ENCODE results near the gene CGB1. TPM values are rescaled to one million over a fixed set of nuclear protein-coding genes. Genes with fewer than 3 reads are reported as not detected.

CGB1 gene
- total RNA-seq, 1 experiment from 2014 or later: not detected

DNA sequence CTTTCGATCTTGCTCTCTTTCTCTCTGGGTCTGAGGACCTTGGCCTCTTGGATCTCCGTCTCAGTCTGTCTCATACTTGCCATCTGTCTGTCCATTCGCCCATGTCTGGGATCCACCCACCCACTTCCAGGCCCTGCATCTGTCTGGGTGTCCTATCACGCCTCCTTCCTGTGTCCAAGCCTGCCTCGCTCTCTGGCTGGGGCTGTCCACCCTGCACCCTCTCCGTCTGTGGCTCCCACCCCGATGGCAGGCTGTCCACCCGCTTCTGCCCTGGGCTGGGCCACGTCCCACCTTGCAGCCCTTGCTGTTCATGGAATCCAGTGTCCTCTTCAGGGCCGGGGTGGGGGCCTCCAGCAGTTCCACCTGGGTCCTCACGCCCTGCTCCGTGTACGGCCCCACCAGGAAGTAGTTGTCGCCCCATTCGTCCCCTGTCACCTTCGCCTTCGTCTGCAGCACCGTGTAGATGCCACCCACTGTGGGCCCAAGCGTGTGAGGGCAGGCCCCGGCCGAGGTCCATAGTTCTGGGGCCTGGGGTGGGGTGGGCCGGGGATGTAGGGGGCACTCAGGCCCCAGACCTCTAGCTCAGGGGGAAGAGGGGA lies 45.6 kb downstream of the CGB1 start:
- DNase-seq: no peak
- Histone ChIP-seq H3K4me3 (no peak overlapping the region; the same call in 1 of the 2 replicates), H3K9me3 (no peaks in the 10 kb centered on the region), H3K27me3 (no peaks in the 10 kb centered on the region), H3K36me3 (peaks cover 48% of the 10 kb centered on the region)

DNA sequence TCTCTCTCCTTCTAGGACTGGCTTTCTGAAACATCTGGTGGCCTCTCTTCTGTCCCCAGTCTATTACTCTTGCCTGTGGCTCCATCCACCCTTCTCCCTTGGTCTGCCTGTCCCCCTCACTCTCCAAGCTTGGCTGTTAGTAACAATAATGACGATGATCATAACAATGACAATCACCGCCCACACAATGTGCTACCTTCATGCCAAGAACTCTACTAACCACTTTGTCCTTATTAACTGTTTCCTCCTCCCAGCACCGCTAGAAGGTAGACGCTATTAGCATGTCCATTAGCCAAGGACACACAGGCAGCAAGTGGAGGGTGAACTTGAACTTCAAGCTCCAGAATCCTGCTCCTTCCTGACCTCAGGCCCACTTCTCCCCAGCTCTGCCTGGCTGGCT lies 46.3 kb downstream of the CGB1 start:
- no peak for DNase-seq
- Histone ChIP-seq H3K4me3 (no peak overlapping the region), H3K36me3 (peaks cover 54% of the 10 kb centered on the region)

DNA sequence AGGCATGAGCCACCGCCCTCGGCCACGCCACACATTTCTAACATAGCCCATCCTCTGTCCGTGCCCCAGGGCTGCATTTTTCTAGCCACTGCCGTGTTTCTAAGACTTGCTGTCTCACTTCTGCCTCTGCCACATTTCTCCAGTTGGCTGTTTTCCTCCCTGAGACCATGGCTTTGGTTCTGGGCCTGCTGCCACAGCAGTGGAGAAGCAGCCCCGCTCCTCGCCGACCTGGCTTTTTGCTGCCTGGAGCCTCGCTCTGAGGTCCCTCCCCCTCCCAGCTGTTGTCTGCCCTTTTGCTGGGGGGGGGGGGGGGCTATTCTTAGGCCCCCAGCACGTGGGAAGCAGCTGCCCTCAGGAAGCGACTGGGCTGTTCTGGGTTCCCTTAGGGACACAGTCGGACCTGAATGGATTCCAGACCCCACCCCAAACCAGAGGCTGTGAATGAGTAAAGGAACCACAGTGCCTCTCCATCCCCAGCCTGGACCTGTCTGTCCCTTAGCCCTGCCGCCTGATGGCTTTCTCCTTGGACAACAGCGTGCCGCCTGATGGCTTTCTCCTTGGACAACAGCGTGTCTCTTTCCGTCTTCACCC lies 46.9 kb downstream of the CGB1 start:
- no peak for DNase-seq
- no peak overlapping the region for H3K4me3 ChIP-seq
- no peaks in the 10 kb centered on the region for H3K9me3 ChIP-seq
- H3K36me3 ChIP-seq: peaks cover 59% of the 10 kb centered on the region
- H3K27me3 ChIP-seq: no peaks in the 10 kb centered on the region

More for the DNA sequence above, 46.3 kb downstream of the CGB1 start:
- Histone ChIP-seq H3K9me3 (no peaks in the 10 kb centered on the region), H3K27me3 (no peaks in the 10 kb centered on the region)

- Histone ChIP-seq H3K36me3 (peaks cover 68% of the 10 kb centered on the region), H3K4me3 (no peak overlapping the region), H3K9me3 (no peaks in the 10 kb centered on the region), H3K27me3 (no peaks in the 10 kb centered on the region)
- DNase-seq: no peak
These were observed 47.8 kb downstream of the CGB1 start for GRCh38 chr19:48988860-48989259.

DNA sequence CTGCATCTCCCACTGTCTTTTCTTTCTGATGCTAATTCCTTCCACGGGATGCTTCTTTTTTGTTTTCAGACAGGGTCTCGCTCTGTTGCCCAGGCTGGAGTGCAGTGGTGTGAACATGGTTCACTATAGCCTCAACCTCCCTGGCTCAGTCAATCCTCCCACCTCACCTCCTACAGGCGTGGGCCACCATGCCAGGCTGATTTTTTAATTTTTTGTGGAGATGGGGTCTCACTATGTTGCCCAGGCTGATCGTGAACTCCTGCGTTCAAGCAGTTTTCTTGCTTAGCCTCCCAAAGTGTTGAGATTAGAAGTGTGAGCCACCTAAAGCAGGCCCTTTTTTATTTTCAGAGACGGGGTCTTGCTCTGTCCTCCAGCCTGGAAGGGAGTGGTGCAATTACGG lies 48.4 kb downstream of the CGB1 start:
- DNase-seq: no peak
- H3K9me3 ChIP-seq: no peaks in the 10 kb centered on the region
- H3K27me3 ChIP-seq: no peaks in the 10 kb centered on the region
- peaks cover 74% of the 10 kb centered on the region for H3K36me3 ChIP-seq
- H3K4me3 ChIP-seq: no peak overlapping the region

- Histone ChIP-seq H3K36me3 (peaks cover 78% of the 10 kb centered on the region), H3K27me3 (no peaks in the 10 kb centered on the region), H3K4me3 (no peak overlapping the region), H3K9me3 (no peaks in the 10 kb centered on the region)
- DNase-seq: no peak
These were observed 49.4 kb downstream of the CGB1 start for GRCh38 chr19:48987323-48987722.

GRCh38 chr19:48986211-48986610 lies 50.5 kb downstream of the CGB1 start:
- peaks cover 89% of the 10 kb centered on the region for H3K36me3 ChIP-seq
- no peak for DNase-seq
- no peak overlapping the region for H3K4me3 ChIP-seq
- H3K27me3 ChIP-seq: no peaks in the 10 kb centered on the region
- H3K9me3 ChIP-seq: no peaks in the 10 kb centered on the region

DNA sequence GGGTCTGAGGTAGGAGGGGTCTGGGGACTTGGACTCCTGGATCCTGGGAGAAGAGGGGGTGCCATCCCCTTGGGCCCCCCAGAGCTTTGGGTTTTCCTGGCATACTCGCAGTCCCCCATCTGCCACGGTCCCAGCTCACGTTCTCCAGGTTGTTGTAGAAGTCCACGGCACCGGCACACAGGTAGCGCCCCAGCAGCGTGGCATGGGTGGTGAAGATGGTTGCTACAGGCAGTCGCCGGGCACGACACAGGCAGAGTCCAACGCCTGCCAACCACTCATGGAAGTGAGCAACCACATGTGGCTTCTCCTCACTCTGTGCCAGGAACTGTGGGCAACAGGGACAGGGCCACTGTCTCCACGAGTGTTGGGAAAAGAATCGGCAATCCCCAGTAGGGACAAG lies 51.0 kb downstream of the CGB1 start:
- Histone ChIP-seq H3K27me3 (no peaks in the 10 kb centered on the region), H3K36me3 (peaks cover 90% of the 10 kb centered on the region), H3K9me3 (no peaks in the 10 kb centered on the region), H3K4me3 (no peak overlapping the region)
- no peak for DNase-seq

Other genes starting within 250 kb of the CGB1 start
- gene BCAT2, start 225.9 kb downstream of the CGB1 start, total RNA-seq (2014; rRNA removed; shearing (Covaris generic); ENCODE audit: low replicate concordance): 21.3 and 59.1 TPM in 2 replicates
- not detected in 2 replicates for gene HSD17B14, start 200.4 kb downstream of the CGB1 start, total RNA-seq (2014; rRNA removed; shearing (Covaris generic); ENCODE audit: low replicate concordance)
- gene PLEKHA4, start 168.3 kb downstream of the CGB1 start, total RNA-seq (2014; rRNA removed; shearing (Covaris generic); ENCODE audit: low replicate concordance): 5.4 and 14.5 TPM in 2 replicates
- 26.1 and 36.4 TPM in 2 replicates for gene PPP1R15A, start 164.5 kb downstream of the CGB1 start, total RNA-seq (2014; rRNA removed; shearing (Covaris generic); ENCODE audit: low replicate concordance)
- not detected in 2 replicates for gene TULP2, start 138.2 kb downstream of the CGB1 start, total RNA-seq (2014; rRNA removed; shearing (Covaris generic); ENCODE audit: low replicate concordance)
- 157 and 236 TPM in 2 replicates for gene NUCB1, start 136.6 kb downstream of the CGB1 start, total RNA-seq (2014; rRNA removed; shearing (Covaris generic); ENCODE audit: low replicate concordance)
- gene DHDH, start 103.2 kb downstream of the CGB1 start, total RNA-seq (2014; rRNA removed; shearing (Covaris generic); ENCODE audit: low replicate concordance): not detected in 2 replicates
- gene BAX, start 82.0 kb downstream of the CGB1 start, total RNA-seq (2014; rRNA removed; shearing (Covaris generic); ENCODE audit: low replicate concordance): 38.2 and 61.4 TPM in 2 replicates
- 880 and 1,766 TPM in 2 replicates for gene FTL, start 71.6 kb downstream of the CGB1 start, total RNA-seq (2014; rRNA removed; shearing (Covaris generic); ENCODE audit: low replicate concordance)
- gene GYS1, start 43.6 kb downstream of the CGB1 start, total RNA-seq (2014; rRNA removed; shearing (Covaris generic); ENCODE audit: low replicate concordance): 34.3 and 46.2 TPM in 2 replicates
- 386 and 644 TPM in 2 replicates for gene RUVBL2, start 43.0 kb downstream of the CGB1 start, total RNA-seq (2014; rRNA removed; shearing (Covaris generic); ENCODE audit: low replicate concordance)
- gene LHB, start 19.8 kb downstream of the CGB1 start, total RNA-seq (2014; rRNA removed; shearing (Covaris generic); ENCODE audit: low replicate concordance): not detected in 2 replicates
- not detected in 2 replicates for gene CGB3, start 12.6 kb downstream of the CGB1 start, total RNA-seq (2014; rRNA removed; shearing (Covaris generic); ENCODE audit: low replicate concordance)
- not detected in 2 replicates for gene CGB2, start 5.0 kb downstream of the CGB1 start, total RNA-seq (2014; rRNA removed; shearing (Covaris generic); ENCODE audit: low replicate concordance)
- gene CGB5, start 7.0 kb upstream of the CGB1 start, total RNA-seq (2014; rRNA removed; shearing (Covaris generic); ENCODE audit: low replicate concordance): not detected in 2 replicates
- not detected in 2 replicates for gene CGB8, start 12.2 kb upstream of the CGB1 start, total RNA-seq (2014; rRNA removed; shearing (Covaris generic); ENCODE audit: low replicate concordance)
- not detected in 2 replicates for gene CGB7, start 20.9 kb upstream of the CGB1 start, total RNA-seq (2014; rRNA removed; shearing (Covaris generic); ENCODE audit: low replicate concordance)
- not detected in 2 replicates for gene NTF4, start 27.9 kb upstream of the CGB1 start, total RNA-seq (2014; rRNA removed; shearing (Covaris generic); ENCODE audit: low replicate concordance)
- not detected in 2 replicates for gene KCNA7, start 35.8 kb upstream of the CGB1 start, total RNA-seq (2014; rRNA removed; shearing (Covaris generic); ENCODE audit: low replicate concordance)
- gene SNRNP70, start 48.6 kb upstream of the CGB1 start, total RNA-seq (2014; rRNA removed; shearing (Covaris generic); ENCODE audit: low replicate concordance): 172 and 247 TPM in 2 replicates
- 12.3 and 20.4 TPM in 2 replicates for gene LIN7B, start 77.5 kb upstream of the CGB1 start, total RNA-seq (2014; rRNA removed; shearing (Covaris generic); ENCODE audit: low replicate concordance)
- 3.7 and 4.6 TPM in 2 replicates for gene C19orf73, start 82.2 kb upstream of the CGB1 start, total RNA-seq (2014; rRNA removed; shearing (Covaris generic); ENCODE audit: low replicate concordance)
- 3.4 and 21.4 TPM in 2 replicates for gene PPFIA3, start 82.6 kb upstream of the CGB1 start, total RNA-seq (2014; rRNA removed; shearing (Covaris generic); ENCODE audit: low replicate concordance)
- gene HRC, start 118.5 kb upstream of the CGB1 start, total RNA-seq (2014; rRNA removed; shearing (Covaris generic); ENCODE audit: low replicate concordance): not detected in 2 replicates
- 7.9 and 8.4 TPM in 2 replicates for gene TRPM4, start 120.9 kb upstream of the CGB1 start, total RNA-seq (2014; rRNA removed; shearing (Covaris generic); ENCODE audit: low replicate concordance)

All from MG63 (cell line).